GM21390 (cell line): ENCODE measurements around the gene TRIM22.
"Not testable (repeated sequence)": the region's sequence is repeated elsewhere in the genome, so short reads cannot be mapped to it uniquely, and the experiment has no call there.

Experiments
- ATAC-seq: cut with Tn5 transposase; IDR thresholded peaks from one replicate; pipeline ENCODE4 v1.9.1; 2021; ENCODE audit not compliant: unreplicated experiment

Gene TRIM22

GRCh38 chr11:5689551-5689983 is at the start of gene TRIM22:
TRIM22 (plus strand) TSS chr11:5689790; CDS start chr11:5696233, 6,443 bp downstream.
- peak; percentile 71 for ATAC-seq

GRCh38 chr11:5639953-5640352 is 49.6 kb upstream of the TRIM22 start:
- no peak for ATAC-seq

- no peak for ATAC-seq
Observed at GRCh38 chr11:5643585-5643984, 46.0 kb upstream of the TRIM22 start.

GRCh38 chr11:5646139-5646538 is 43.5 kb upstream of the TRIM22 start:
- ATAC-seq = no peak

- no peak for ATAC-seq
Observed at GRCh38 chr11:5655474-5655873, 34.1 kb upstream of the TRIM22 start.

- ATAC-seq = not testable (repeated sequence)
Observed at GRCh38 chr11:5656956-5657355, 32.6 kb upstream of the TRIM22 start.

GRCh38 chr11:5658318-5658717 is 31.3 kb upstream of the TRIM22 start:
- ATAC-seq = no peak

- no peak for ATAC-seq
Observed at GRCh38 chr11:5663511-5663910, 26.1 kb upstream of the TRIM22 start.

GRCh38 chr11:5665051-5665570 is 24.5 kb upstream of the TRIM22 start:
- no peak for ATAC-seq

- ATAC-seq = no peak
Observed at GRCh38 chr11:5665746-5666401, 23.7 kb upstream of the TRIM22 start.

- ATAC-seq = no peak
Observed at GRCh38 chr11:5666402-5666793, 23.2 kb upstream of the TRIM22 start.

GRCh38 chr11:5671831-5672230 is 17.8 kb upstream of the TRIM22 start:
- no peak for ATAC-seq

- no peak for ATAC-seq
Observed at GRCh38 chr11:5674391-5674790, 15.2 kb upstream of the TRIM22 start.

GRCh38 chr11:5679811-5680210 is 9.8 kb upstream of the TRIM22 start:
- ATAC-seq = no peak

GRCh38 chr11:5682890-5683441 is 6.6 kb upstream of the TRIM22 start:
- ATAC-seq = not testable (repeated sequence)

- ATAC-seq = not testable (repeated sequence)
Observed at GRCh38 chr11:5683620-5684019, 6.0 kb upstream of the TRIM22 start.

GRCh38 chr11:5684036-5684645 is 5.4 kb upstream of the TRIM22 start:
- peak; percentile 12 for ATAC-seq

GRCh38 chr11:5684646-5685362 is 4.8 kb upstream of the TRIM22 start, which contains the start of gene TRIM5:
TRIM5 (minus strand) TSS chr11:5685074; CDS start chr11:5680177, 4,897 bp downstream.
- ATAC-seq = peak; percentile 75

- no peak for ATAC-seq
Observed at GRCh38 chr11:5686426-5686825, 3.2 kb upstream of the TRIM22 start.

GRCh38 chr11:5688482-5688881 is 1.1 kb upstream of the TRIM22 start:
- no peak for ATAC-seq

GRCh38 chr11:5690216-5690615 is 626 bp downstream of the TRIM22 start:
- no peak for ATAC-seq
